CD4-positive, alpha-beta T cell treated with Interleukin-6 at 100 ng/mL for 8 hours (primary cell): ENCODE data around the gene IQCM.
"Not testable (repeated sequence)": the region's sequence is repeated elsewhere in the genome, so short reads cannot be mapped to it uniquely, and the experiment has no call there.

Experiments used
- DNase-seq: peaks from one replicate; pipeline ENCODE4 v3.0.0-alpha.2; 2020; ENCODE audit warnings: mixed read lengths, low spot score

IQCM gene

DNA sequence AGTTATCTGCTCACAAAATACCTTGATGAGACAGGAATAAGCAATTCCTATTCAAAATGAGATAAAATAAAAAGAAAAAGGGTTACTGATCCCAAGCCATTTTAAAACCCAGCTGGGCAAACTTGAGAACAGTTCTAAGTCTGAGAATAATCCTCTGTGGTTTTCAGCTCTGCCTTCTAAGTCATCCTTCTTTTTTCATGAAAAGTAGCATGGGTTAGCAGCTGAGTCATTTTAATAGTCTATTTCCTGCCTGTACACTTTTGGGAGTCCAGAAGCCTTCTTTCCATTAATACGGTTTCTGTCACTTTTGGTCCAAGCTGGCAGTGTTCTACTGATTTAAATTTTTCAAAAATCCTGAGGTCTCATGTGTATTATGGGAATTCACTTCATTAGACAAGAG lies 374.3 kb downstream of the IQCM start:
- no peak for DNase-seq

DNA sequence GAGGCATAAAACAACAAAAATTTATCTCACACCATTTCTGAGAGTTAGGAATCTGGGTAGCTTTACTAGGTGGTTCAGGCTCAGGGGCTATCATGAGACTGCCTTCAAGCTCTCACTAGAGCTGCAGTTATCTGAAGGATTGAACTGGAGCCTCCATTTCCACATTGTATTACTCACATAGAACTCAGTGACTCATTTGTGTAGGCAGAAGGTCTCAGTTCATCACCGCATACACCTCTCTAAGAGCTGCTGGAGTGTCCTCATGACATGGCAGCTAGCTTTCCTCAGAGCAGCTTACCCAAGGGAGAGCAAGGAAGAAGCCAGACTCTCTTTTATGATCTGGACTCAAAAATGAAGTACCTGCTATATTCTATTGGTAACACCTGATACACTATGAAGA lies 389.2 kb downstream of the IQCM start:
- DNase-seq = no peak

DNA sequence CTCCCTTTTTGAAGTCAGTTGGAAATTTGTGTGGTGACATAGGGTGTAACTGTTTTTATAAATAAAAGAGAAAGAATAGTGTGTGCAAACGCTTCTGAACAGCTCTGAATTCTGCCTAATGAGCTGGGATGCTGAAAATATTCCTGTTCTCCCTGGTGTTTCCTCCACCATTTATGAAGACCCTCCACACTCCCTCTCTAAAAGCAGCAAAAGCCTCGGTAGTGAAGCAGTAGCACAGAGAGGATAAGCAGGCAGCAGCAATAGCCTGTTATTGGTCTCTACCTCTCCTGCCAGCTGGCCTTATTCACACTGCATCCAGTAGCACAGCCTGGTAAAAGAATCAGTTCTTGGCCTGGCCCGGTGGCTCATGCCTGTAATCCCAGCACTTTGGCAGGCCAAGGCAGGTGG lies 406.1 kb downstream of the IQCM start:
- DNase-seq = no peak

DNA sequence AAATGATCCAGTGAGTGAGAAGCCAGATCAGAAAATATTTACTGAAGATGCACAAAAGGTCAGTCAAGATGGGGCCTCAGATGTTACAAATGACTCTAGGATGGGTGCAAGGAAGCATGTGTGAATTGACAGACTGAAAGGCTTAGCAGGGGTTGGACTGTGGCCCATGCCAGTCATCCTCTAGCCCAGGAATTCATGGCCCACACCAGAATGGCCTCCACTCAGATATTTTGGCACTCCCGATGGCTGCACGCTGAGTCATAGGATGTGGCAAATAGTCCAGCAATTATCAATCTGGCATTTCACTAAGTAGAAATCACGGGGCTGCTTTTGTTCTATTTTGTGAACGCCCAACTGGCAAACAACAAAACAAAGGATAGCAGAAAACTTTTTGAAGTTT lies 406.5 kb downstream of the IQCM start:
- no peak for DNase-seq

DNA sequence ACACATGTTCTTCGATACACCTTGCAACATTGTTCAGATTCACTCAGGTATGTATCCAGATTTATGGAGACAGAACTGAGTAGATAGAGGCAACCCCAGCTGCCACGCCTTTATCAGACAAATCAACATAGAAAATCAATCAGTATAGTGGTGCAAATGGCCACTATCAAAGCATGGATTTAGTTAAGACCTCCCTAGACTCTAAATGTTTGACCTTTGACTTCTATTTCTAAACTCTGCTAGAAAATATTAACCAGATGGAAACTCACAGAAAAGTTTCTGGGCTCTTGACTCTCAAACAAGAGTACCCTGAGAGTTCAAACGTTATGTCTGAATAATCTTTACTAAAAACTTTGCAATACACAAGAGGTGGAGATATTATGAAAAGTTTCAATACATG lies 411.5 kb downstream of the IQCM start:
- DNase-seq = no peak

DNA sequence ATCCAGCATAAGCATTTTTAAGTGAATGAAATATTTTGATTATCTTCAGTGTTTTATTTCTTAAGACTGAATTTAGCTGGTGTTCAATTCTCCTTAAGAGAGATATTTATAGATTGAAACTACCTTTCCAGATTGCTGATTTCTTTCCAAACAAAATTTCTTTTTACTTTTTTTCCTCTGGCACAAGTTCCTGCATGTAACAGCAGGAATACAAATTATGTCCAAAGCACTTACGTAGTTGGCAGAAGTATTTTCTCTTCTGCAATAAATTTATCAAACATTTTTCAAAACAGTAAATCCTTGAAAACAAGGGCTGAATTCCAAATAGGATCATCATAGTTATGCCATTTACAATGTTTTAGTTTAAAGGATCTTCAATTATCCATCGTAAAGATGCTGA lies 412.6 kb downstream of the IQCM start:
- DNase-seq = no peak

DNA sequence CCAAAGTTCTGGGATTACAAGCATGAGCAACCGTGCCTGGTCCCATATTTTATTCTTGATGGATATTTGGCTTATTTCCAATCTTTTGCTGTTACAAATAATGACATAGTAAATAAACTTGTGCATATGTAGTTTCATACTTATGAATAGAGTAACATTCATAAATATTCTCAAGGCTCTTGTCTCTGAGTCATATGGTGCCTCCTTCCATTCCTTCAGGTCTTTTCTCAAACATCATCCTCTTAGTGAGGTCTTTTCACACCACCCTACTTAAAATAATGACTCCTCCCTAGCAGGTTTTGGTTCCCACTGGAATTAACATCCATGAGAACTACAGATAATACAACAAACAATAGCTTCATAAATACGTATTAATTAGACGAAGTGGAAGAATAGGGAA lies 416.6 kb downstream of the IQCM start:
- no peak for DNase-seq

DNA sequence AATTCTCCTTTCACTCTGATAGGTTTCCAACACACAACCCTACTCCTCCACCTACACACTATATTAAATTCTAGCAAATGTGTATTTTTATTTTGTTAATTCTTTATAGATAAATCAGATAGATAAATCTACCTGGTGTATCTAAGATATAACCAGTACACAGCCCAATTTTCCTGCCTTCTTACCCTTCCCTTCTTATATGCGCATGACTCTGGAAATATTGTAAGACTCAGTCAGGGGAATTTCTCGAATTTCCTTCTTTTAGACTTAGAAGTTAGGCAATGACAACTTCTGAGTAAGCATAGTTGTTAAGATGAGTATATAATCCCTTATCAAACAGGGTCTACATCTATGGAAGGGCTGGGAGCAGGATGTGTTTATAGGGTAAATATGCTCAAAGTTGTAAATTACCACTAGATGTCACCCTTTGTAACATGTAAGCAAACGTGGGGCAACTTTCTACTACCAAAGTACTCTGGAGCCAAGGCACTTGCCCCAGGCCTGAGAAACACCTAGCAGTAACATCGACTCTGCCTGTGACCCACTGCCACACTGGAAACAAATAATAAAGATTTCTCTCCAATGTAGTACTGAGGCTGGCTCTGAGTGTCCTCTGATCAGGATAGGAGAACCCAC lies 444.7 kb downstream of the IQCM start:
- DNase-seq = no peak

DNA sequence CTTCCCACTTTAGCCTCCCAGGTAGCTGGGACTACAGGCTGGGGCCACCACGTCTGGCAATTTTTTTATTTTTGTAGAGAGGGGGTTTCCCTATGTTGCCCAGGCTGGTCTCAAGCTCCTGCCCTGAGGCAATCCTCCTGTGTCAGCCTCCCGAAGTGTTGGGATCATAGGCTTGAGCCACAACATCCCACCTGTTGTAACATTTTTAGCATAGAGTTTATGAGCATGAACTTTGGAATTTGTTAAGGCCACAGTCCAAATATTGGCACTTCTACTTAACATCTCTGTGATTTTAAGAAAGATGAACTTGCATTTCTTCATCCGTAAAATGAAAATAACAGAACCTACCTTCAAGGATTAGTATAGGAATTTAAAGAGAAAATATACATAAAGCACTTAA lies 445.6 kb downstream of the IQCM start:
- DNase-seq = no peak

DNA sequence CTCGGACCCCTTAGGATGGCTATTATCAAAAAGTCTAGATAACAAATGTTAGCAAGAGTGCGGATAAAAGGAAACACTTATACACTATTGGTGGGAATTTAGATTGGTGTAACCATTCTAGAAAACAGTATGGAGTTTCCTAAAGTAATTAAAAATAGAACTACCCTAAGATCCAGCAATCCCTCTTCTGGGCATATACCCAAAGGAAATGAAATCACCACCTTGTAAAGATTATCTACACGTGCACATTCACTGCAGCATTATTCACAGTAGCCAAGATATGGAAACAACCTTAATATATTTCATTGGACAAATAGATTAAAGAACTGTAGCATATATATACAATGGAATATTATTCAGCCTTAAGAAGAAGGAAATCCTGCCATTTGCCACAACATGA lies 462.4 kb downstream of the IQCM start:
- no peak for DNase-seq

DNA sequence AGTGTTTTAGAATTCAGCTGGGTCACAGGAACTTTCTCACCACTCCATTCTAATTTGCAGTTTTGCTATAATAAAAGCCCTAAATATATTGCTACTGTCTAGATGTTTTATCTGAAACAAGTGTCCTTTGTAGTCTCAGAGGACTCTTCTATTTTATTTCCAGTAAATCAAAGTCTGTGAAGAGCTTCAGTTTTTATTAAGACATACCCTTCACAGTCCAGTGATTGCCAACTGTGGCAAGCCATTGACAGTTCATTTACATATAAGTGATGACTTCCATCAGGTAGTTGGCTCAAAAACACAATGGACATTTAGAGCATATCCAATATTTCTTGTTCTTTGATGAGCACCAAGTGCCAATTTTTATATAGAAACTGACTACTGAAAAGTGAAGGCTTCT lies 466.1 kb downstream of the IQCM start:
- no peak for DNase-seq

DNA sequence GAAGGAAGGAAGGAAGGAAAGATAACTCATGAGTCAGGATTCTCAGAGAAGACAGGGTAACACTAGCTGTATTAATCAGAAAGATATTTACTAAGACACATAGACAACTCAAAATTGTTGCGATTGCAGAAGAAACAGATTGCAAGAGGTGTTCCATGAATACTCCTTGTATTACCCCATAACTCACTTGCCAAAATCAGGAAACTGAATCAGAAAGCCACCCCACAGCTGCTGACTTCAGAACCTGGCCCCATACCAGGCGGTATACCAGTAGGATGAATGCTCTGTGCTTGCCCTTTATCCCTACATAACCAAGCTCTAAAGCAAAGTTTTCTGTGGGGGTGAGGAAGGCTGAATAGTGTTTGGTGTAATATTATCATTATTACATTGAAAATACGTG lies 468.5 kb downstream of the IQCM start:
- DNase-seq = no peak

DNA sequence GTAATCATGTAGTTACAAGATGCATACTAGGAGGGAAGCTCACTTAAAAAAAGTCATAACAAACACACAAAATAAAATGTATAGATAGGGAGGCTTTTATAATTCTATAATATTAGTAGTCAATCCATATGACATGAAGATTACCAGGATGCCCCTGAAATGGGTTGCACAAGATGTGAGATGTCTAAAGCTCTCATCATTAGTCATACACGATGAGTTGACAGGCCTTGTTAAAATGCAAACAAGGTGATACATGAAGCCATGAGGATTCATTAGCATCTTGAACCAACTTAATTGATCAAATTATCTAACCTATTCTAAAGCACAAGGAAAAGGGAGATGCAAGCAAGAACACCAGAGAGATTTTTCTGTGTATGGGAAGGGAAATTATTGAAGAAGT lies 470.2 kb downstream of the IQCM start:
- DNase-seq = no peak

DNA sequence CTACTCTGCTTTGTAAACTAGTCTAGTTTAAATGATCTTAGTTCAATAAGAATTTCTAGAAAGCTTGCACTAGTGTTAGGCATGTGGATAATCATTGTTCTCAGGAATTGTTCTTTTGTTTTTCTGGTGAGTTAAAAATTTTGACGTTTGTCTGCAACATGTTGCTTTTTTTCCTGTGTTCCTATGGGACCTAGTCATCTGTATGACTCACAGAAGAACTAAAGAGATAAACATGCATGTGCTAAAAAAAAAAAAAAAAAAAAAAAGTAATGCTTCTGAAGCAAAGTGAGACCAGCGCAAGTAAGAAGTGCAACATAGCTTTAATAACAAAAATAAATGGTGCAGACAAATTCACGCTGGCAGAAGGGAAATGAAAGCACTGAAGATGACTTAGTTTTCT lies 471.2 kb downstream of the IQCM start:
- DNase-seq = no peak

DNA sequence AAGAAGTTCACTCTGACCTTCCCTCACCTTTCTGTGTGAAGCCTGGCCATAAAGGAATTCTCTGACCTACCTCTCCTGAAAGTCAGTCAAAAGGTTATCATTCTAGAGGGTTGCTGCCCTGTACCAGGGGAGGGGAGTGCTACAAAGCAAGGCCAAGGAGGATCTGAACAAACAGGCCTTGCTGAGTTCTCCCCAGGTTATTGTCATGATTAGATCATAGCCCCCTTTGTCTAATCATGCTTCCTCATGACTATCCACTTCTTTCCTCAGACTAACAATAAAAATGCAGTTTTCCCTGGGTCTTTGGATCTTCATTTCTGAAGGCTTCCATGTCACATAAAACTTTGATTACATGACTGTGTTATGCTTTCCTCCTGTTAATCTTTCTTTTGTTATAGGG lies 472.0 kb downstream of the IQCM start:
- no peak for DNase-seq

DNA sequence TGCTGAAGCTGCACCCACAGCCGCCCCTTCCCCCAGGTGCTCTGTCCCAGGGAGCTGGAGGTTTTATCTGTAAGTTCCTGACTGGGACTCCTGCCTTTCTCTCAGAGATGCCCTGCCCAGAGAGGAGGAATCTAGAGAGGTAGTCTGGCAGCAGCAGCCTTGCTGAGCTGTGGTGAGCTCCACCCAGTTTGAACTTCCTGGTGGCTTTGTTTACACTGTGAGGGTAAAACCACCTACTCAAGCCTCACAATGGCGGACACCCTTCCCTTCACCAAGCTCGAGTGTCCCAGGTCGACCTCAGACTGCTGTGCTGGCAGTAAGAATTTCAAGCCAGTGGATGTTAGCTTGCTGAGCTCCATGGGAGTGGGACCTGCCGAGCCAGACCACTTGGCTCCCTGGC lies 474.5 kb downstream of the IQCM start:
- not testable (repeated sequence) for DNase-seq

DNA sequence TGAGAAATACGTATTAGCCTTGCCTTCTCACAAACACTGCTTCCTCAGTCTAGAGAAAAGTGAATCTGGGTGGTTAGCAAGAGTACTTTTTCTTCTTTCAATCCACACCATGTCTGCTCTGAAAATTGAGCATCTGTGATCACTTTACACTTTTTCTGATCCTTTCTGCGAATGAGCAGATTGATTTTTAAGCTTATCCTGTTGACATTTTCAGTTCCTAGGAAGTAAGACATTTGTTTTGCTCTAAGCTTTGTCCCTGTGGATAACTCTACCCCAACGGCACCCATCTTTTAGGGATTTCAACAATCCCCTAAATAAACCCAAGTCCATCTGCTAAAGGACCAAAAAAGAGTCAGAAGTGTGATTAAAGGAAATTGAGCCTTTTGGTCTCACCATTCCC lies 487.5 kb downstream of the IQCM start:
- DNase-seq = no peak

DNA sequence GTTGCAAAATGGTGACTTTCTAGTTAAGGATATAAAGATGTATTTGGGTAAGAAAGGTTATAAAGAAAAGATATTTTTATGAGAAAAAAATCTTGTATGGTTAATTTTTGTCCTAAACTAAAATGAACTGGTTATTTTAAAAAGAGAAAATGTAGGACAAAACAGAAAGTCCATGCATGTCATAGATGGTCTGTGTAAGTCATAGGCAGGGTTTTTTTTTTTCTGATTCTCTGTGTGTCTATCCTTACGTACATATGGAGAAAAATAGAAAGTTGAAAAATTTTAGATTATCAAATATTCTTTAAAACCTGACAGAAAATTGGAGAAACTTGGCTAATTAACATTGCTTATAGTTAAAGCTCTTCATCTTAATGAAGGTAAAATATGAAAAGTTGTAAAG lies 493.4 kb downstream of the IQCM start:
- no peak for DNase-seq

DNA sequence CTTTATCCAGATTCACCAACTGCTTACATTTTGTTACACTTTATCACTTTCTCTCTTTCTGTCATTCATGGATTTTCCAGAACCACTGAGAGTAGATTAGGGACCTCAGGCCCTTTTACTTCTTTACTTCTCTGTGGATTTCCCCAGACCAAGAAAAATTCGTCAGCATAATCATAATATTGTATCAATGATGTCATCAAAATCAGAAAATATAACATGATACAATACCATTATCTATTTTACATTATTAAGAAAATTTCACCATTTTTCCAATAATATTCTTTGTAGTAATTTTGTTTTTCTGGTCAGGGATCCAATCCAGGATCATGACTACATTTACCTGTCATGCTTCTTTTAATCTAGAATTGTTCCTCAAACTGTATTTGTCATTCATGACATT lies 494.2 kb downstream of the IQCM start:
- DNase-seq = no peak

DNA sequence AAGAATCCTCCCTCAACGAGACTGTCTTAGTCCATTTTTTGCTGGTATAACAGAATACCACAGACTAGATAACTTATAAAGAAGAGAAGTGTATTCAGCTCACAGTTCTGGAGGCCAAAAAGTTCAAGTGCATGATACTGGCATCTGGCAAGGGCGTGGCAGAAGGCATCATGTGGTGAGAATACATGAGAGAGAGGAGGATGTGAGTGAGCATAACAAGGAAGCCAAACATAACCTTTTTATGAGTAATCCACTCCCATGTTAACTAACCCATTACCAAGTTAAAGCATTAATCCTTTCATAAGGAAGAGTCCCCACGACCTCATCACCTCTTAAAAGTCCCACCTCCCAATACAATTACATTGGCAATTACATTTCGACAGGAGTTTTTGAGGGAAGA lies 504.6 kb downstream of the IQCM start:
- DNase-seq = no peak

DNA sequence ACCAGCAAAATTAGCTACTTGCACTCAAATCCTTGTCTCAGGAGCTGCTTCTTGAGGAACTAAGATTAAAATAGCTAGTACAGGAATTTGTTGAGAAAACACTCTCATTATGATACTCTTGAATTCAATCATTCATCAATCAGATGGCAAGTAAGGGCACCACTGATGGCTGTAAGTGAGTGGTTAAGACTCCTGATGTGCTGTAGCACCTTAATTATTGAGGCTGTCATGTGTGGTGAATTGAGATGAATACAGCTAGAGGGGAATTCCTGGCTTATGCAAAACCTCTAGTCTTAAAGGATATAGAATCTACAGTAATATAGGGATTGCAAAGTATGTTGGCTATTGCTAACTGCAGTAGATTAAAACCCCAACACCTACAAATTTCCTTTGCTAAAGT lies 509.1 kb downstream of the IQCM start:
- DNase-seq = no peak
